GM18526 (cell line): Measurements from ENCODE around the gene SCYL3.

Experiments used
- POLR2A ChIP-seq: IDR thresholded peaks from 3 replicates; pipeline ENCODE4 v1.6.1; 2011; ENCODE audit not compliant: insufficient read length; ENCODE audit errors: extremely low read depth

Gene SCYL3

GRCh38 chr1:169809370-169810095 lies 84.2 kb downstream of the SCYL3 start:
- TF ChIP-seq POLR2A, result no peak

DNA sequence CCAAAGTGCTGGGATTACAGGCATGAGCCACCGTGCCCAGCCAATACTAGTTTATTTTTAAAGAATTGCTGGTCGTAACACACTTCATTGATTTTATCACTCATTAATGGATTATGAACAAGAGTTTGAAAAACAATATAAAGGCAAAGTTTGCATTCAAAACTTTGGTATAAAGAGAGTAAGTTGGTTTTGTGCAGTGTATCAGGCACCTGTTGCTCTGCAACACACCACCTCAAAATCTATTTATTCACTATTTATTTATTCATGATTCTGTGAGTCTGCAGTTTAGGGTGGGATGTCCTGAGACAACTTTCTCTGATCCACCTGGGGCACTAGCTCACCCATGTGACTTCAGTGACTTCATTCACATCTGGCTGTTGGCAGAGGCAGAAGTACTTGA lies 88.8 kb downstream of the SCYL3 start:
- TF ChIP-seq POLR2A, result no peak

GRCh38 chr1:169802888-169803287 lies 90.8 kb downstream of the SCYL3 start:
- no peak for TF ChIP-seq POLR2A
